B cell (primary cell): Measurements from ENCODE around the gene STIM1. TPM values are rescaled to one million over a fixed set of nuclear protein-coding genes. Genes with fewer than 3 reads are reported as not detected.

Source experiments
- ATAC-seq: fragments of 200-7000 bp; cut with Tn5 transposase; one replicate; pipeline ENCODE4 v1.10.0; 2021; ENCODE audit warnings: low read depth, mild to moderate bottlenecking, moderate number of reproducible peaks, moderate library complexity
- CTCF ChIA-PET: fragments of 350-600 bp; sonication (Branson Sonifier 250); formaldehyde crosslinking; loops from one replicate; lab custom pipeline; 2021; ENCODE audit warnings: antibody characterized with exemption, inconsistent platforms; lab: Charles Lee
- POLR2A ChIA-PET: fragments of 350-600 bp; sonication (Branson Sonifier 250); formaldehyde crosslinking; loops from one replicate; lab custom pipeline; 2021; ENCODE audit warnings: antibody characterized with exemption; lab: Charles Lee
- DNase-seq: peaks from one replicate; pipeline ENCODE4 v3.0.0; 2013
- H2AFZ ChIP-seq: 2 replicates; pipeline ENCODE4 v1.6.1; 2012; ENCODE audit warnings: mild to moderate bottlenecking, low read depth, low read length; ENCODE audit not compliant: insufficient read depth, poor library complexity, severe bottlenecking
- H3K27ac ChIP-seq, 2 donors: 1 replicate in 1 of 2; 2 replicates in 1 of 2; pipeline ENCODE4 v1.5.1; 2012 to 2013; ENCODE audit warnings: low read length in 2 of 2, mild to moderate bottlenecking in 2 of 2, moderate library complexity in 1 of 2
- H3K27me3 ChIP-seq, 4 experiments: fragments of 200-600 bp in 1 of 4; sonication (generic) in 1 of 4; replicated peaks in 1 of 4; 1 replicate in 2 of 4; 2 replicates in 2 of 4; pipeline versions ENCODE4 v1.6.1 to v1.7.0; 2013 to 2016; ENCODE audit warnings: low read length in 3 of 4, mild to moderate bottlenecking in 2 of 4, mixed read lengths in 1 of 4, moderate library complexity in 1 of 4; ENCODE audit not compliant: insufficient read depth in 4 of 4, control insufficient read depth in 3 of 4; ENCODE audit errors: control extremely low read depth in 1 of 4
- H3K36me3 ChIP-seq, 2 experiments: replicated peaks in 1 of 2; 1 replicate in 1 of 2; 2 replicates in 1 of 2; pipeline versions ENCODE4 v1.6.1 to v1.7.1; 2013; ENCODE audit warnings: low read length in 1 of 2; ENCODE audit not compliant: insufficient read depth in 2 of 2, control insufficient read depth in 1 of 2; ENCODE audit errors: control extremely low read depth in 1 of 2, extremely low read depth in 1 of 2
- H3K4me1 ChIP-seq, 2 donors: fragments of 200-600 bp in 1 of 2; sonication (generic) in 1 of 2; 1 replicate in 1 of 2; 2 replicates in 1 of 2; pipeline versions ENCODE4 v1.5.1 to v1.6.1; 2013 to 2017; ENCODE audit warnings: low read length in 2 of 2; ENCODE audit not compliant: control insufficient read depth in 2 of 2, insufficient read depth in 2 of 2
- H3K4me2 ChIP-seq: replicated peaks from 2 replicates; pipeline ENCODE3; 2012; ENCODE audit warnings: mild to moderate bottlenecking, low read depth, low read length; ENCODE audit not compliant: poor library complexity, severe bottlenecking
- H3K4me3 ChIP-seq, 5 experiments: fragments of 200-600 bp in 1 of 5; sonication (generic) in 1 of 5; 1 replicate in 3 of 5; 2 replicates in 2 of 5; pipeline versions ENCODE4 v1.5.1 to v1.7.0; 2011 to 2016; ENCODE audit warnings: low read length in 4 of 5, mild to moderate bottlenecking in 4 of 5, low read depth in 2 of 5, control low read depth in 1 of 5, moderate library complexity in 1 of 5; ENCODE audit not compliant: insufficient read depth in 1 of 5; ENCODE audit errors: control extremely low read depth in 1 of 5, extremely low read depth in 1 of 5
- H3K79me2 ChIP-seq: fragments of 200-600 bp; sonication (generic); one replicate; pipeline ENCODE4 v1.6.0; 2016; ENCODE audit warnings: low read length; ENCODE audit not compliant: control insufficient read depth, insufficient read depth
- H3K9ac ChIP-seq: fragments of 200-600 bp; sonication (generic); 2 replicates; pipeline ENCODE4 v1.6.1; 2017; ENCODE audit warnings: mild to moderate bottlenecking, low read length, moderate library complexity
- H3K9me3 ChIP-seq, 3 donors: one replicate each; pipeline versions ENCODE4 v1.6.1 to v1.7.1; 2013; ENCODE audit warnings: low read length in 2 of 3; ENCODE audit not compliant: control insufficient read depth in 2 of 3, insufficient read depth in 1 of 3; ENCODE audit errors: control extremely low read depth in 1 of 3
- H4K20me1 ChIP-seq: 2 replicates; pipeline ENCODE4 v1.6.0; 2012; ENCODE audit warnings: mild to moderate bottlenecking, low read length; ENCODE audit not compliant: insufficient read depth, control insufficient read depth, poor library complexity, severe bottlenecking
- H3K27ac Mint-ChIP-seq: one replicate; pipeline ENCODE4 v1.8.0; 2021; ENCODE audit warnings: mixed read lengths
- H3K27me3 Mint-ChIP-seq: one replicate; pipeline ENCODE4 v1.8.0; 2021; ENCODE audit warnings: mixed read lengths
- H3K4me1 Mint-ChIP-seq: one replicate; pipeline ENCODE4 v1.8.0; 2021; ENCODE audit warnings: mixed read lengths
- H3K4me3 Mint-ChIP-seq: one replicate; pipeline ENCODE4 v1.8.0; 2021; ENCODE audit warnings: mixed read lengths
- H3K9me3 Mint-ChIP-seq: one replicate; pipeline ENCODE4 v1.8.0; 2022; ENCODE audit warnings: mixed read lengths; ENCODE audit not compliant: insufficient read depth
- CTCF ChIP-seq: fragments of 200-600 bp; IDR thresholded peaks from one replicate; pipeline ENCODE4 v1.8.0; 2022; ENCODE audit warnings: antibody characterized with exemption, mild to moderate bottlenecking
- EZH2 ChIP-seq: IDR thresholded peaks from 2 replicates; pipeline ENCODE4 v1.6.1; 2012; ENCODE audit warnings: borderline replicate concordance, low read depth, mild to moderate bottlenecking, moderate library complexity, low read length; ENCODE audit not compliant: insufficient read depth, poor library complexity, severe bottlenecking
- WGBS: methylation state at CpG from one replicate; pipeline ENCODE4 v1.1.5; 2013; ENCODE audit warnings: missing lambda C conversion rate; ENCODE audit not compliant: insufficient coverage; 5-methylcytosine and 5-hydroxymethylcytosine counted together
- intact Hi-C: fragments of 100-400 bp; cut with micrococcal nuclease; formaldehyde crosslinking; loops from one replicate; pipeline ENCODE4 v1.10.0; 2022
- polyA plus RNA-seq: library from polyadenylated mRNA; depleted of rRNA; stranded (reverse); fragments of >200 nt; gene quantifications from 2 replicates; pipeline ENCODE4 v1.2.3, GENCODE V29; 2012
- total RNA-seq, 2 donors: library from RNA; stranded (reverse); fragments of 120-200 nt in 1 of 2; gene quantifications; 1 replicate in 1 of 2; 2 replicates in 1 of 2; pipeline versions ENCODE4 v1.2.3 to v1.2.4, GENCODE V29; 2013 to 2022

The STIM1 gene
- total and polyA plus RNA-seq, 2 donors (not counting 1 experiment from before 2014, with no cell fraction given): 59.4 to 76.7 TPM

- H3K4me3 Mint-ChIP-seq: no peak overlapping the region
- DNase-seq (no peak), ATAC-seq (no peak)
- ChIA-PET CTCF (no interaction called here), POLR2A (no interaction called here)
- no peak for TF ChIP-seq CTCF
- TF ChIP-seq EZH2: no peak
- Histone ChIP-seq H3K36me3 (peaks cover 13 to 46% of the 10 kb centered on the region in 2 experiments), H3K27me3 (no peaks in the 10 kb centered on the region), H3K9me3 (peaks cover 0 to 6% (median 0%) of the 10 kb centered on the region in 3 donors), H3K79me2 (no peaks in the 10 kb centered on the region), H3K4me3 (no peak overlapping the region), H3K4me1 (no peaks in the 10 kb centered on the region), H4K20me1 (no peaks in the 10 kb centered on the region), H3K4me2 (no peak overlapping the region), H2AFZ (no peak overlapping the region), H3K27ac (no peak overlapping the region), H3K9ac (no peak overlapping the region)
- peaks cover 6% of the 10 kb centered on the region for H3K9me3 Mint-ChIP-seq
- intact Hi-C loops: no loop called here
- H3K27ac Mint-ChIP-seq: no peak overlapping the region
- no peaks in the 10 kb centered on the region for H3K4me1 Mint-ChIP-seq
- H3K27me3 Mint-ChIP-seq: no peaks in the 10 kb centered on the region
Observed at GRCh38 chr11:4134806-4135205, 279.3 kb downstream of the STIM1 start.

- H3K9ac ChIP-seq: no peak overlapping the region
- H3K4me3 Mint-ChIP-seq: no peak overlapping the region
- H3K4me1 Mint-ChIP-seq: no peaks in the 10 kb centered on the region
- H3K27me3 Mint-ChIP-seq: no peaks in the 10 kb centered on the region
- H3K4me2 ChIP-seq: no peak overlapping the region
- ATAC-seq (no peak), DNase-seq (no peak)
- peaks cover 3 to 17% (median 14%) of the 10 kb centered on the region in 3 donors for H3K9me3 ChIP-seq
- H3K4me3 ChIP-seq: no peak overlapping the region
- no peak overlapping the region for H3K27ac Mint-ChIP-seq
- H3K79me2 ChIP-seq: no peaks in the 10 kb centered on the region
- H3K4me1 ChIP-seq: no peaks in the 10 kb centered on the region
- peaks cover 15% of the 10 kb centered on the region for H3K9me3 Mint-ChIP-seq
- ChIA-PET POLR2A (no interaction called here), CTCF (no interaction called here)
- H2AFZ ChIP-seq: no peak overlapping the region
- H4K20me1 ChIP-seq: no peaks in the 10 kb centered on the region
- TF ChIP-seq CTCF (no peak), EZH2 (no peak)
- no peak overlapping the region for H3K27ac ChIP-seq
- no CpG with 5 or more reads among the region's 1 CpG for WGBS
- no peaks in the 10 kb centered on the region for H3K27me3 ChIP-seq
- peaks cover 4 to 41% of the 10 kb centered on the region in 2 experiments for H3K36me3 ChIP-seq
- intact Hi-C loops: no loop called here
Observed at GRCh38 chr11:4138497-4138896, 283.0 kb downstream of the STIM1 start.
